HG03095 (cell line): ENCODE data around the gene EP400.

Experiments used
- ATAC-seq: cut with Tn5 transposase; IDR thresholded peaks from one replicate; pipeline ENCODE4 v1.9.1; 2021; ENCODE audit warnings: moderate library complexity; ENCODE audit not compliant: unreplicated experiment

EP400 gene

DNA sequence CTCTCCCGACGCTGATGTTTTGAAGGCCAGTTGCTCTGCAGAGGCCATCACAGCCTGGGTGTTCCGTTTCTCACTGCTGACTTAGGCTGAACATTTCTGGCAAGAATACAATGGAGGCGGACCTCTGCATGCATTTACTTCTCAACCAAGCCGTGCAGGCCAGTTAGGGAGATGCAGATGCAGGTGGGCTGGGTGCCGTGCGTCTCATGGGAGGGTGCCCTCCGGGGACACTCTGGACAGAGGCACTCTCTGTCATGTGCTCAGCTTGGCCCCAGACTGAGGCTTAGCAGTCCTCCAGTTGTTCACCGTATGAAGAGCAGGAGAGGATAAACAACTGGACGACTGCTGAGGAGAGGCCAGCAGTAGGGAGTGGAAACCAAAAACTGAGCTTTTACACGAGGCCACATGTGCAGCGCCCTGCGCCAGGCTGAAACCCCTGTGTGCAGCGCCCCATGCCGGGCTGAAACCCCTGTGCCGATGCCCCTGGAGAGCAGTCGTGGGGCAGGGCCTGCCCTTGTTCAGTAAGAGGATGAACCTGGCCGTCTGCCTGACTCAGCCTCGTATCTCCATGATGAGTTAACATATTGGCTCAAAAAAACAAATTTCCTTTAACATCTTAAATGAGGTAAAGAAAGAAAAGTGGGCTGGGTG lies 162.0 kb downstream of the EP400 start:
- ATAC-seq: no peak

- ATAC-seq: no peak
Observed at GRCh38 chr12:132114667-132115066, 164.9 kb downstream of the EP400 start.

DNA sequence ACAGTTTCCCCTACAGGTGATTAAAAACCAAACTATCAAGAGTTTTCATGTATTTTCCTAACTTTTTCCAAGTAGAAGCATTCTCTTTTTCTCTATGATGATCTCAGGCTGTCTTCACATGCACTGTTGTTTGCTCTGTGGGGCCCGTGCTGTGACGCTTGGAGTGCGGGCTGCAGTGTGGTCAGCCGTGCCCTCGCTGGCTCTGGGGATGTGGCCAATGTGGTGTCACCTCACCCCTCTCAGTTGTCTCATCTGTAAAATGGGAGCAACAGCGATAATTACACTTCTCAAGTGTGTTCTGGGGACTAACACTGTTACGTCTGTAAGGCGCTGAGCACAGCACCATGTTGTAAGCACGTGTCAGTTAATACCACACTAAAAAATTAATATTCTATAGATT lies 165.8 kb downstream of the EP400 start:
- ATAC-seq: no peak

DNA sequence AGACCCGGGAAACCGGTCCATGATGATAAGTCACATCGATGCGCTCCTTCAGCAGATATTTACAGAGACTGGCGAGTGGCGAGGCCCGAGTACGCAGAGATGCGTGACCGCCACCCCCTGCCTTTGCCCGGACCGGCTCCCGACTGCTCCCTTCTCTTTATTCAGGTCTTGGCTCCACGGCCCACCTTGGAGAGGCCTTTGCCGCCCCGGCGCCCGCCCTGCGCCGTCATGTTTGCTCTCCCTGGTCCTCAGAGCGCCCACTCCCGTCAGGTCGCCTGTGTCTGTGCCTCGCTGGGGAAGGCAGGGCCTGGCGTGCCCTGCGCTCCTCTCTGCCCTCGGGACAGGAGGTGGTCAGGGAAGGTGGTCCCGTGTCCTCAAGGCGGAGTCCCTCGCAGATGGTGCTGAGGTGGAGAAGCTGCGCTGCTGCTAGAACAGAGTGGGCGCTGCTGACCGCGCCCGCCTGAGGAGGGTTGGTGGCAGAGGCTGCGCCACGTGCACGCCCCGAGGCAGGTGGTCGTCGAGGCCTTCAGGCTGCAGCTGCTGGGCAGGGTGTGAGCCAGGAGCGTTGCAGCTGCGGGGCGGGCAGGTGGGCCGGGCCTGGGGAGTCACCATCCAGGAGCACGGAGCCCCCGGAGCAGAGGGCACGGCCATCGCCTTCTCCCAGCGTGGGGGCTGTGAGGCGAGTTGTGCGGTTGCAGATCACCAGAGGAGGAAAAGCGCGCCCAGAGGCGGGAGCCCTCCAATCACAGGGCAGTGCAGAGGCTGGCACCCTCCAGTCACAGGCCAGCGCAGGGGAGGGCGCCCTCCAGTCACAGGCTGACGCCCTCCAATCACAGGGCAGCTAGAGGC lies 167.2 kb downstream of the EP400 start:
- ATAC-seq: no peak

- ATAC-seq: no peak
Observed at GRCh38 chr12:132117558-132117875, 167.8 kb downstream of the EP400 start.

DNA sequence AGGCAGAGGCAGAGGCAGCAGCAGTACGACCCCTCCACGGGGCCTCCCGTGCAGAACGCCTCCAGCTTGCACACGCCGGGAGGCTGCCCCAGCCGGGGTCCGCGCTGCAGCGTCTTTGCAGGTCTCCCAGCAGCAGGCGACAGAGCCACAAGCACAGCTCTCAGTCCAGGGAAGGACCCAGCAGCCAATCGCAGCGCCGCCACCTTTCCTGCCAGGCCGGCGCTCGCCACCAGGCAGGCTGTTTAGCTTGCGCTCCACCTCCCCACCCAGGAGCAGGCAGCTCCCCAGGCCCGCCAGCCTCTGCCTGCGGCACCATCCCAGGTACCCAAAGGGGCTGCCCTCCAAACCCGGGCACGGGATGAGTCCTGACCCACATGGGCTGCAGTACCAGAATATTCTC lies 169.1 kb downstream of the EP400 start:
- ATAC-seq: no peak

GRCh38 chr12:132121283-132121682 lies 171.5 kb downstream of the EP400 start:
- no peak for ATAC-seq

- ATAC-seq: no peak
Observed at GRCh38 chr12:132123970-132124765, 174.4 kb downstream of the EP400 start.

DNA sequence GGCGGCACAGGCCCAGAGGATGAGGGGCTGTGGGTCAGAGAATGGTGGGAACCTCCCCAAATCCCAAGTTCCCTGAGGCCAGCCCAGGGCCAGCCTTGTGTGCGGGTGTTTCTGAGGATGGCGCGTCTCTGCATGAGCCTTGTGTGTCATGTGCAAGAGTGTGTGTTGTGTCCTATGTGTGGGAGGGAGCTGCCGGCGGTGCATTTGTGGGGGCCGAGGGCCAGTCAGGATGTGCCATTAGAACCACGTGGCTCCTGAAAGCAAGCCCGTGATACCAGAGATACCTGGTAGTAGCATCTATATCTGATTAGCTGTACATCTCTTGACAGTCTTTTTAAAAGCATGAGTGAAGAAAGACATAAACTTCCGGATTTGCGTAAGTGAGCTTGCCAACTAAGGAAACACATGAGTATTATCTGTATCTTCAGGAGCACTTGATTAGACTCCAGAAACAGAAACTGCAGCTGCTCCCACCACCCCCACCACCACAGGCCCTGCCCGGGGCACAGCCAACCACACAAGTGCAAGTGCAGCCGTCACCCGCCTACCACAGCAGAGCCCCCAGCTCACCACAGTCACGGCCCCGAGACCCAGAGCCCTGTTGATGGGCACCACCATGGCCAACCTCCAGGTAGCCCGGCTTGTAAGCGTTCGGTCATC lies 175.2 kb downstream of the EP400 start:
- ATAC-seq: no peak

GRCh38 chr12:132125736-132126135 lies 176.0 kb downstream of the EP400 start:
- ATAC-seq: no peak

- ATAC-seq: no peak
Observed at GRCh38 chr12:132127041-132127440, 177.3 kb downstream of the EP400 start.

- ATAC-seq: no peak
Observed at GRCh38 chr12:132129007-132129406, 179.3 kb downstream of the EP400 start.

- no peak for ATAC-seq
Observed at GRCh38 chr12:132130690-132131089, 180.9 kb downstream of the EP400 start.
